Activated T-cell treated with anti-CD3 and anti-CD28 coated beads, Interleukin-2, amount 50 U/mL, for 1 hour (primary cell): ENCODE results near the gene MATN1.

Source experiments
- DNase-seq: peaks from one replicate; pipeline ENCODE4 v3.0.0-alpha.2; 2020

The MATN1 gene

DNA sequence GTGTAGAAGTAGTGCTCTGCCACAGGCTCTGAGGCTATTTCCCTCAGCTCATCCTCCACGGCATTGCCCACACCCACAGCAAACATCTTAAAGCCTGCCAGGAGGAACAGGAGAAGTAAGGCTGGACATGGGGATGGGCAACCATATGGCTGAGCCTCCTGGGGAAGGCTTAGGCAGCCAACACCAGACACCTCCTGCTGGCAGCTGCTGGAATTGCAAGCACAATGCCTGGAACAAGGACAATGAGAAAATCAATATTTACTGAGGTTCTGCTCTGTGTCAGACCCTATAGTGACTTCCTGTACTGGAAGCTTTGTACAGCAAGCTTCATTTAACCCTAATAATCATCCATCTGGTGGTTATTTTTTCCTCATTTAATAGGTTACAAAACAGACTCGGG lies 8.2 kb downstream of the MATN1 start:
- DNase-seq: no peak

DNA sequence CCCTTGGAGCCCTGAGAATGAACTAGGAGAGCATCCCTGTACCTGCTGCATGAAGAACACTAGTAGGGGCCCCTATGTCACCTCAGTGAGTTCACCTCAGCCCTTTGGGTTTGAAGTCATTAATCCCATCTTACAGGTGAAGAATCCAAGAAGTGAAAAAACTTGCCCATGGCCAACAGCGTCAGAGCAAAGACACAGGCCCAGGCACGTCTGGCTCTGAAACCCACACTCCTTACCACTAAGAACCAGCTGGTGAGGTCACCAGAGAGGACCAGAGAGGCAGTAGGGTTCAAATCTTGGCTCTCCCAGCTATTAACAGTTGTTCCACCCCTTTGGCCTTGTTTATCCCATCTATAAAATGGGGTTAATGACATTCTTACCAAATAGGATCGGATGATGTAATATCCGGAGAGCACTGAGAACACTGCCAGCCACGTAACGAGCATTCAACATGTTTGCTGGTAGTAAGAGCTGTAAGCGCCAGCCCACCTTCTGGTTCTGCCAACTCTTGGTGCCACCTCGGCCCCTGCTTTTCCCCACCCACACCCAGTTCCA lies 8.8 kb downstream of the MATN1 start:
- DNase-seq: no peak

DNA sequence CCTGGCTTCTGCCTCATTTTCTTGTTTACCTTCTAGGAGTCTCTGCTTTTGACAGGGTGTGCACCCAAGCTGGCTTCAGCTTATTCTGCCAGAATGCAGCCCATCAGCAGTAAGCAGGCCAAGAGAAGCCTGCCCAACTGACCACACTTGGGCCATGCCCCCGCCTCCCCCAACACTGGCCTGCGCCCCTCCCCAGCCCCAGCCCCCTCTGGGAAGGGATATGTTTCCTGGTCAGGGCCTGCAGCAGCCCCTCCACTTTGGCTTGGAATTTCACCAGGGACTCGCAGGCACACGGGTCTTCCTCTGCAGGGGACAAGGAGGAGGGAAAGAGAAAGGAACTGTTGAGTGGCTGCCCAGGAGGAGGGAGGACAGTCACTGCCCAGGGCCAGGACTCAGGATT lies 9.4 kb downstream of the MATN1 start:
- no peak for DNase-seq

DNA sequence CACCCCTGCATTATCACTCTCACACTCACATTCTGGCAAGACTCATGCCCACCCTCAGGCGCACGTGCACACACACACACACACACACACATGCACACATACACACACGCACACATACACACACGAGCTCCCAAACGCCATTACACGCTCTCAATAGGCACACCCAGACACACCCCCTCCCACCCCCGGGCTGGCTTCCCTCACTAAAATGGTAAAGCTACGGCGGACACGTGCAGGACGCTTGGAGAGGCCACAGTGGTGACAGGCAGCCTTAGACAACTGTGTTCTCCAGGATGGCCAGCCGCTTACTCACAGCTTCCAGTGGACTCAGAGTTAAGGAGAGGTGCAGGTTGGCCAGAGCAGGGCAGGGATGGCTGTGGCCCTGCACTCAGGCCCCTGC lies 10.1 kb downstream of the MATN1 start:
- no peak for DNase-seq

DNA sequence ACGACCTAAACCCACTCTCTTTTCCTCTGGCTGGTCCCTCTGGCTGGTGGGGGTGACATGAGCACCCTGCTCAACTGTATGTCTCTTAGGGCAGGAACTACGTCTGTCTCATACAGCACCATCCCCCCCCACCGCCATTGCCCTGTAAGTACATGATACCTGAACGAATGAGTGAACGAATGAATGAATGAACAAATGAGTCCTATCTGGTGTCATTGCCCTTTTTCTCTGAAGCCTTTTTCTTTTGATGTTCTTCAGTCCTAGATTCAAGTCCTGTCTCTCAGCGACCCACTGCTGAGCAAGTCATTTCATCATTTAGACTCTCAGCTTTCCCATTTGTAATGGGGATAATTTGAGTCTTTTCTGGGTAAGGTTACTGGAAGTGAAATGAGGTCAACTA lies 10.8 kb downstream of the MATN1 start:
- no peak for DNase-seq

DNA sequence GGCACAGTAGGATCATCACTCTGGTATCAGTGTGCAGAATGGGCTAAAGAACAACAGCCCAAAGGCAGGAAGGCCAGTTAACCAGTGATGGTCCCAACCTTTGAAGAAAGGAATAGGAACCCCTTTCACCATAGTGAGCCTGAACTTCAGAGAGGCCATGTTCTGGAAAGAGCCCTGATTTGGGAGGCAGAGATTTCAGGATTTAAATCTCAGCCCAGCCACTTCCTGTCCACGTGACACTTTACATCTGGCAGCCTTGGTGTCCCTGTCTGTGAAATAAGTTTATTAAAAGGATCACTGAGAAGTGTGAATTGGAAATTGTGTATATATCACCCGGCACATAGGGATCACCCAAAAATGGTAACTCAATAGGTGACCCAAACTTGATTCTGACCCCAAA lies 13.0 kb downstream of the MATN1 start:
- DNase-seq: no peak

DNA sequence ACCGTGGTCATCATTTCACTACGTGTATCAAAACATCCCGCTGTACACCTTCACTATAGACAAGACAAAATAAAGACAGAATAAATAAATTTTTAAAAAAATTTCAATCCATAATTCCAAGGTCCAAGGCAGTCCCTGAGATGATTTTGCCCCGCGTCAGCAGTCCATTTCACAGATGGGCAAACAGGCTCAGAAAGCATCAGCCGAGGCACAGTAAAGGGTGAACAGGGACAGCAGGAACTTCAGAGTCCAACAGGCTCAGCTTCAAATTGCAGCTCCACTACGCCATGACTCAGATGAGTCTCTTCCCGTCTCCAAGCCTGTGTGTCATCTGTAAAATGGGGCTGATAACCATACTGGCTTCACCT lies 15.0 kb downstream of the MATN1 start:
- DNase-seq: no peak

DNA sequence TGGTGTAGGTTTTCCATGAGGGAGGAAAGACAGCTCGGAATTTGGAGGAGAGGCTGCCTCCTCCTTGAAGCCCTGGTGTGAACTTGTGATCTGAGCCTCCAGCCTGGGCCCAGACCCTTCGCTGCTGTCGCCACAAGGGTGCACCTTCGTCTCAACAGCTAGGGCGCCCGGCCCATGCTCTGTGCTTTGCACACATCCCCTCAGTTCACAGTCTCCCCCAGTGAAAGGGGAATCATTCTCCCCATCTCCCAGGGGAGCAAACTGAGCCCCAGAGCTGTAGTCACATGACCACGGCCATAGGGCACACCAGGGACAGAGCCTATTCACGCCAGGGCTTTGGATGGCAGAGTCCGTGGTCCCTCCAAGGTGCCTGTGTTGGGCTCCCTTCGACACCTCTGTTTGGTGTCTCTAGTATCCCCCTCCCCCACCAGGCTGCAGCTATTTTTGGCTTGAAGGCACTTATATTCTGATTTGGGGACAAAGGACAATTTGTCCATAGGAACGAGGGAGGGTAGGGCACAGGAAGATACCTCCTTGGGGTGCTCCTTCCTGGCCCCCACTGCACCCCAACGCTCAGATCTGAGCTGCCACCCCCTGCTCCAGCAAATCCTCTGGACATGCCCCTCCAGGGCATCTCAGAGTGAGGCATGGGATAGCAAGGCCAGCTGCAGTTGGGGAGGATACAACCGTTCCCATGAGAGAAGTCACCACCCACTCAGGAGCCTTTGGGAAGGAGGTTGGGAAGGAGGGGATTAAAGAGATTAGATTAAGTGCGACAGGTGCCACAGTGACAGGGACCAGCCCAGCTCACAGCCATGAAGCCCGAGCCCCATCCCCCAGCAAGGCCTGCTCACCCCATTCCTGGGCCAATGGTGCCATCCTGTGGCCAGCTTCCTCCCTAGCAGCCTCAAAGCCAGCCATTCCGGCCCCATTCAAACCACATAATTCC lies 15.7 kb downstream of the MATN1 start:
- DNase-seq: peak; percentile 76

DNA sequence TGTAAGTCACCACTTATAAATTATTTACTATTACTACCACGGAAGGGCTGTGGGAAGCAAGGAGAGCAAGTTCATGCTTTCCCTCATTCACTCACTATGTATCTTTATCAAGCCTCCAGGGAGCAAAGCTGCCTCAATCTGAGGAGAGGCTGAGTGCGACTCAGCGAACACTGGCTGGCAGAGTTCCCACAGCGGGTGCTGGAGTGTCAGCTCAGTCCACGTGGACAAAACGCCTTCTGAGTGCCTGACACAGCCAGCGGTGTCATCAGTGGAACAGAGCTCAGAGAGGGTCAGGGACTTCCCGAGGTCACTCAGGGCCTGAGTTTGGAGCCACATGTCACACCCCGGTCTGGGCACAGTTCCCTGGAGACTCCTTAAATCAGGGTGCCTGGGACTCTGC lies 16.9 kb downstream of the MATN1 start:
- no peak for DNase-seq

DNA sequence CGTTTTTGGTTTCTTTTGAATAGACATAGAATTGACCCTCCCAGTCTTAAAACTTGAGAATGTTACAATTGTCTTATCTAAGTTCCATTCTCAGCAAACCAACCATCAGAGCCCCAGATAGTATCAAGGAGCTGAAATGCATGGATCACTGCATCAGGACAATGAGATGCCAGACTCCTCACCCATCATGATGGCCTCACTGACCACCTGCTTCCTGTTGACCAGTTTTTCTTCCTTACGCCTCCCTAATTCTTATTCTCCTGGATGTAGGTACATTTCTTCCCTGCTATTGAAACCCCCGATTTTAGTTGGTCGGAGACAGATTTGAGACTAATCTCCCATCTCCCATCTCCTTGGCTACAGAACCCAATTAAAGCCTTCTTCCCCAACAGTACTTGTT lies 17.7 kb downstream of the MATN1 start:
- DNase-seq: no peak

DNA sequence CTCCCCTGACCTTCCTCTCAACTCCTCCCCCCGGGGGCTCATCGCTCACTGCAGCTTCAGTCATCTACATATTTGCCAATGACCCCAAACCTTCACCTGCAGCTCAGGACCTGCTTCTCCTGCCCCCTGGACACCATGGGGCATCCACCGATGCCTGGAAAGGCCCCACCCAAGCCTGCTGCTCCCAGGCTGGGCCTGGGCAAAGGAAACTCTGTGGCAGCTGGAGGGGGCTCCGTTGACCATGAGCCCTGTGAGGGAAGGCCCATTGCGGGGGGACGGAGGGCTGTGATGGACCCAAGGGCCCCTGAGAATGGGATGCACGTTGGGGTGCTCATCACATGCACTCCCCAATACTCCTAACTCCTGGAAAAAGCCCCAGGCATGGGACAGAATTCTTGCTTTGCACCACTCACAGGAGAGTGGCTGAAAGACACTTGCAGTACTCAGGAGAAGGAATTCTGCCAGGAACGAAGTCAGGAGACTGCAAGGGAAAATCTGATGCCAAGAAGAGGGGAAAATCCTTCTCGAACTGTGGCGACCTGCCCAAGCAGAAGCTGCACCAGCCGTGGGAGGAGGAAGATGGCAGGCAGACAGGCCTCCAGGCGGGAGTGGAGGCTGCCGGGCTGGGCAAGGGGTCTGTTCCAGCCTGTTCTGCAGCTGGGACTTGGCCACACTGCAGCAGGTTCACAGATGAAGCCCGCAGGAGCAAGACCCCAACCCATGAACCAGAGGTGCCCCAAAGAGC lies 18.4 kb downstream of the MATN1 start:
- no peak for DNase-seq

DNA sequence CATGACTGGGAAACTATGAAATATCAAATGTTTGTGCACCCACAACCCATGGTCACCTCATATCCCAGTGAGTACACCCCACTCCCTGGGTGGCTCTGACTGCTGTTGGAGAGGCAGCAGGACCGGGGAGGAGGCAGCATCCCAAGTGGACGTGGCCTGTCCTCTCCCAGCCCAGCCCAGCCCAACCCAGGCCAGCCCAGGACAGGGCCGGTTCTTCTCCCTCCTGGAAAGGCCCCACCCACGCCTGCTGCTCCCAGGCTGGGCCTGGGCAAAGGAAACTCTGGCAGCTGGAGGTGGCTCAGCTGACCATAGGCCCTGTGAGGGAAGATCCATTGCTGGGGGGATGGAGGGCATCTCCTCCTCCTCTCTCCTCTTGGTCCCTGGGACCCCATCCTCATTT lies 19.1 kb downstream of the MATN1 start:
- DNase-seq: no peak

DNA sequence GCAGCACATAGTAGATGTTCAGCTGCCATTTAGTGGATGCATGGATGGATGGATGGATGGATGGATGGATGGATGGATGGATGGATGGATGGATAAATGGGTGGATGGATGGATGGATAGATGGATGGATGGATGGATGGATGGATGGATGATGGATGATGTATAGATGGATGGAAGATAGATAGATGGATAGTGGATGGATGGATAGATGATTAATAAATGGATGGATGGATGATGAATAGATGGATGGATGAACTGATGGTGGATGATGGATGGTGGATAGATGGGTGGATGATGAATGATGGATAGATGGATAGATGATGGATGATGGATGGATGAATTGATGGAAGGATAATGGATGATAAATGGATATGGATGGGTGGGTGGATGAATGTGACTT lies 20.6 kb downstream of the MATN1 start:
- DNase-seq: no peak

DNA sequence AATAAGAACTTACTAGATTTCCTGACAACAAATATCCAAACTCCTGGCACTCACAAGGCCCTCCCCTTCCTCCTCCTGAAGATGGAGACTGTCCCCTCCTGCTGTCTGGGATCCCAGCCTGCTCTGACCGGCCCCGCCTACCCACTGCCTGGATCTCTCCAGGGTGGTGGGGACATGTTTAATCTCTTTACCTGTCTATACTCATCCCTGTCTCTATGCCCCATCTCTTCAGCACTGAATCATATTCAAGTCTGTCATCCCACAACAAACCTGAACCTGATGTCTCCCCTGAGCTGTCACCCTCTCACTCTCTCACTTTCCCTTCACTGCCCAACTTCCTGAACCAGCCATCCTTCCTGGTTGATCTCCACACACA lies 22.1 kb downstream of the MATN1 start:
- DNase-seq: no peak

DNA sequence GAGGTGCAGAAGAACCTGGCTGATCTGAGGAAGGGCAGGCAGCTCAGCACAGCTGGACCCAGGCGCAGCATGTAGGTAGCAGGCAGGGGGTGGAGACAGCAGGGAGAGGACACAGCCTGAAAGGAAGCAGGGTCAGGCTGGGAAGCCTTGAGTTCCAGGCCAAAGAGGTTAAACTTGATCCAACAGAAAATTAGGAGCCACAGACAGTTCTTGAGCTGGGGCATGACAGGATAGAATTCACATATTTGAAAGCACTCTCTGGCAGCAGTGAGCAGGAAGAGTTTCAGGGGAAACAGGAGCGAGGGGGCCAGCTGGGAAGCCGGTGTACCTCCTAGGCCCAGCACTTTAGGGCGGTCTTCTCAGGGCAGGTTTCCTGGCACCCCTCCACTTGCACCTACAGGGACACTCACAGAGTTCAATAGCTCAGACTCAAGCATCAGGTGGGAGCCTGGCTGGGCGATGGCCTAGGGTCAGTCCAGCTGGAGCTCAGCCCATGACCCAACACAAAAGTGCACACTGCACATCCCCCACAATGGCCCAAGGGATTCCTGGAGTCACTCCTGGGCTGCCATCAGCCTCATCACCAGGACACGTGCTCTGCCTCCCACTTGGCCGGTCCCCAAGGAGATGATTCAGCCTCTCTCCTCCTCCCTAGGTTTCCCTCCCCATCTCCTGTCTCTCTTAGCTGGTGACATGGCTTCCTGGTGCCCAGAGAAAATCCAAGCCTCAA lies 22.7 kb downstream of the MATN1 start:
- no peak for DNase-seq

DNA sequence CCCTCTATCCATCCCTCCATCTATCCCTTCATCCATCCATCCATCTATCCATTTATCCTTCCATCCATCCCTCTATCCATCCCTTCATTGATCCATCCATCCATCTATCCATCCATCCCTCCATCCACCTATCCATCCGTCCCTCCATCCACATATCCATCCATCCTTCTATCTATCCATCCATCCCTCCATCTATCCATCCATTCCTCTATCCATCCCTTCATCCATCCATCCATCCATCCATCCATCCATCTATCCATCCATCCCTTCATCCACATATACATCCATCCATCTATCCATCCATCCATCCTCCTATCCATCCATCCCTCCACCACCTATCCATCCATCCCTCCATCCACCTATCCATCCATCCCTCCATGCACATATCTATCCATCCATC lies 23.6 kb downstream of the MATN1 start:
- no peak for DNase-seq

DNA sequence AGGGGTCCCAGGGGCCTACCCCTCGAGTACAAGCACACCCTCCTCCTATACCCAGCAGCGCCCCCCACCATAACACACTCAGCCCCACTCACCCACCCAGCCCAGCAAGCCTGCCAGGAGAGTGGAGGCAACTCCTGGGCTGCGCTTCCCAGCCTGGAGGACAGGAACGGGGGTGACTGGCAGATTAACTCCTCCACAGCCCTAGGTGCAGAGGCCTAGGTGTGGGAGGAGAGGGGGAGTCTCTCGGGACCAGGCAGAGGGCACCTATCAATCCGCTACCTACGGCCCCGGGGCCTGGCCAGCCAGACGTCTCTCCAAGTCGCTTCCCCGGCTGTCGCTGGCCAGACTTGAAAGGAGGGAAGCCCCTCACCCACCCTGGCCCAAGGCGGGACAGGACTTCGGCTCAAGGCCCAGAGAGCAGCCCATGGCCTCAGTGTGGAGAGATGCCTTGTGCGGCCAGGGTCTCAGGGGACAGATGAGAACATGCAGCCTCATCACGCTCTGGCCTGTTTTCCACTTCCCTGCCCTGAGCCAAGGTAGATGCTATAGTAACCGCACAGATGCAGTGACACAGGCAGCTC lies 24.9 kb downstream of the MATN1 start:
- no peak for DNase-seq

DNA sequence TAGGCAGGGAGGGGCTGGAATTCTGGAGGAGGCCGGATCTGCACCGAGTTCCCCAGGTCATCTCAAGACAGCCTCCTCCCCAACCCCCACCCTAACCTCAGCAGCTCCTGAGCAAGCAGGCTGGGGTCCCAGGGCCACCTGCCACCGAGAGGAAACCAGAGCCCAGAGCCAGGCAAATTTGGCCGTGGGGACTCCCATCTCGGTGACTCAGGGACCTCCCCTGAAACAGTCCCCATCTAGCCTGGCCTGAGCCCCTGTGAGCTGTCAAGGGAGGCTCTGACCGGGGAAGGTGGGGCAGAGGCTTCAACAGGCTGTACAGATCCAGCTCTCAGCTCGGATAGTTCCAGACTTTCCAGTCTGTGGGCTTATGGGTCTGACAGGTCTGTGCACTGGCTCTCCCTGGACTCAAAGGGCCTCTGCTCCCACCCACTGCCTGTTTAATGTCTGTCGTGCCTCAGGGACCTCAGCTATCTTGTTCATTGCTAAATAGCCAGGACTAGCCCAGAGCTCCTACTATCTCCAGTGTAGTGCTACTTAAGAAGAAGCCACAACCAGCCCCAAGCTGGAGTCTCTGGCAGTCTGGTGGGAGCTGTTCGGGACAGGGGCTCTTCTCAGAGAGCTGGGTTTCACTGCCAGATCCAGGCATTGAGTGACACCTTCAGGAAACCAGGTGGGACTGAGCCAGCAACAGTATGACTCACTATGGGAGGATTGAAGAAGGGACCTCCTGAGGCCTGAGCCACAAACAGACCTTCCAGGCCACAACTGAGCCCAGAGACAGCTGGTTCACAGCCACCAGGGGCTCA lies 25.6 kb downstream of the MATN1 start:
- DNase-seq: no peak

DNA sequence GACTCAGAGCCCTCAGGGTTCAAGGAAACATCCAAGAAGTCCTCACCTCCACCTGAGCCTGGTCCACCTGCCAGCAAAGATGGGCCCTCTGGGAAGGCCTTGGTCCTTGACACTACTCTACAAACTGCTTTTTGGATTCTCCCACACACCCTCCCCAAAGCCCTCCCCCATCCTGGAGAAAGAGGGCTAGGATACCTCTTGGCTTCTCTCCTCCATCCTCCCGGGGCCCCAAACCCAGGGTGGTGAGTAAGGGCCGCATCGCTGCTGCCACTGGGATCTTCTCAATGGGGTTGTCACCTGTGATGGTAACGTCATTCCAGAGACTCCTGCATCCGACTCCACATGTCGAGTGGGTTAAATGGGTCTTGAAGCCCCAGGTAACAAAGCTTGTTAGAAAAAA lies 26.6 kb downstream of the MATN1 start:
- no peak for DNase-seq

DNA sequence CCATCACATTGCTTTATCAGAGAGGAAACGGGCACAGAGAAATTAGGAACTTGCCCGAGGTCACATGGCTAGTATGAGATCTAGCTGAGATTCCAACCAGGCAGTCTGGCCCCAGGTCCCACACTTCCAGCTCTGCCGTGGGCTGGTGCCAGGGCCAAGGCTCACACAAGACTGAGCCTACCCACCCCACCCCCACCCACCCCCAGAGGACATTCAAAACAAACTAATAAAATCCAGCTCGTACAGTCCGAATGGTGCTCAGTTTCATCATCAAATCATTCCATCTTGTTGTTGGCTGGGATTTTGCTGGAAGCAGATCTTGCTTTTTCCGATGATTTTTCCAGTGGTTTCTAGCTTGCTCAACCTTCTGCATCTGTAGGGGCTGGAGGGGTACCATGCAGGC lies 27.9 kb downstream of the MATN1 start:
- DNase-seq: no peak

DNA sequence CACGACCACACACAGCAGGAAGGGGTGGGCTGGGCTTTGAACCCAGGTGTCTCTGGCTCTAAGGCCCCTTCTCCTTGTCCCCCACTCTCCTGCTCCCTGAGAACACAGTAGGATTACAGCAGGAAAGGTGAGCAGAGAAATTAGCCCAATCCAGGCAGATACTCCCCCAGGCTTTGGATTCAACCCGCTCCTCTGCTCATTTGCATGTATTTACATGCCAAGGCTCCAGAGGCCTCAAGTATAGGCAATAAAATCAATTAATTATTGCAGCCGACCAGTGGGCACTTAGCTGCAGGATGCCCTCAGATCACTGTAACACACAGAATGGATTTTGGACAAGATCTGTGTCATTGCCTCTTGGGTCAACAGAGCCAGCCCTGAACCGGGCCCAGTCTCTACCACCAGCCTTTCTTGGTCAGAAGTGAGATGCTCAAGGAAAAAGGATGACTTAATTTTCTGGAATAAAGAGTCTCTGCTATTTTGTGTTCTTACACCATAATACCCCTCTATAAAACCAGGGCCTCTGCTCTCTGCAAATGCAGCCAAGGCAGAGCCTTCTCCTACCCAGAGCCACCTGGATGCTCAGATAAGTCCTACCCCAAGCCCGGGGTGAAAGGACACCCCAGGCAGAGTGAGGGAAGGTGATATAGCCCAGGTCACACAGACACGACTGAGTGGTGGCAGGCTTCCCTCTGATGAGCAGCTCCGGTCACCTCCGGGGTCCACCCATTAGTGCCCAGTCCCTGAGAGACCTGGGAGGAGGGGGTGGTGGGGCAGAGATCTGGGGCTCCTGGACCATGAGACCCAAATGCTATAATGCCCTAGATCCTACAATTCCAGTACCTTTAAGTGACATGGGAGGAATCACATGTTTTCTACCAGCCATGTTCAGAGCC lies 28.9 kb downstream of the MATN1 start:
- no peak for DNase-seq
